HFFc6 (cell line): ENCODE measurements around the gene SBNO2. TPM values are rescaled to one million over a fixed set of nuclear protein-coding genes. Genes with fewer than 3 reads are reported as not detected.
A peak's percentile ranks its signal among the peaks of the same experiment; 100 is the strongest.

ENCODE experiments used
- DNase-seq: peaks from one replicate; pipeline ENCODE4 v3.0.0-alpha.2; 2018
- H3K27ac Mint-ChIP-seq: 2 replicates; pipeline ENCODE4 v1.8.0; 2020; ENCODE audit warnings: mild to moderate bottlenecking, mixed read lengths
- H3K27me3 Mint-ChIP-seq: 2 replicates; pipeline ENCODE4 v1.8.0; 2021; ENCODE audit warnings: mild to moderate bottlenecking, moderate library complexity, mixed read lengths; ENCODE audit not compliant: insufficient read depth
- H3K36me3 Mint-ChIP-seq: 2 replicates; pipeline ENCODE4 v1.8.0; 2021; ENCODE audit warnings: low read depth, mixed read lengths
- H3K4me1 Mint-ChIP-seq: 2 replicates; pipeline ENCODE4 v1.8.0; 2020; ENCODE audit warnings: low read depth, mixed read lengths
- H3K4me3 Mint-ChIP-seq: 2 replicates; pipeline ENCODE4 v1.8.0; 2020; ENCODE audit warnings: mild to moderate bottlenecking, moderate library complexity, mixed read lengths
- H3K9me3 Mint-ChIP-seq: 2 replicates; pipeline ENCODE4 v1.8.0; 2020; ENCODE audit warnings: mild to moderate bottlenecking, mixed read lengths
- CTCF ChIP-seq: fragments of 200-600 bp; sonication (generic); IDR thresholded peaks from 2 replicates; pipeline ENCODE4 v1.5.0; 2021; ENCODE audit warnings: antibody characterized with exemption, mild to moderate bottlenecking
- total RNA-seq, 6 experiments: library from RNA; stranded (reverse); fragmentation: NEBNext Ultra II Directional; extraction: Animal tissue kit (Norgen Biotek cat#: 25700); gene quantifications; 2 replicates in 1 of 6; 3 replicates in 5 of 6; pipeline ENCODE4 v1.2.3, GENCODE V29; 2021

SBNO2 gene
- total RNA-seq, 6 experiments from 2014 or later, result 33.7 to 49.8 (median 41.5) TPM

- no peak overlapping the region for H3K4me3 Mint-ChIP-seq
- peak overlapping the region; percentile 82 for H3K27ac Mint-ChIP-seq
- no peaks in the 10 kb centered on the region for H3K36me3 Mint-ChIP-seq
- no peak for TF ChIP-seq CTCF
- no peaks in the 10 kb centered on the region for H3K4me1 Mint-ChIP-seq
- no peak for DNase-seq
- H3K27me3 Mint-ChIP-seq, result no peaks in the 10 kb centered on the region
- H3K9me3 Mint-ChIP-seq, result no peaks in the 10 kb centered on the region
Measured at GRCh38 chr19:1155352-1156304, 18.4 kb downstream of the SBNO2 start.

- Mint-ChIP-seq H3K4me3 (no peak overlapping the region), H3K4me1 (no peaks in the 10 kb centered on the region), H3K36me3 (no peaks in the 10 kb centered on the region), H3K9me3 (no peaks in the 10 kb centered on the region), H3K27me3 (no peaks in the 10 kb centered on the region), H3K27ac (peak overlapping the region; percentile 82)
- peak; percentile 12; the same call in 1 of the 2 replicates for TF ChIP-seq CTCF
- peak; percentile 83 for DNase-seq
Measured at GRCh38 chr19:1154731-1155351, 19.2 kb downstream of the SBNO2 start.

GRCh38 chr19:1153891-1154730 is 20.0 kb downstream of the SBNO2 start:
- Mint-ChIP-seq H3K4me1 (no peaks in the 10 kb centered on the region), H3K27ac (peak overlapping the region; percentile 42), H3K9me3 (no peaks in the 10 kb centered on the region), H3K36me3 (no peaks in the 10 kb centered on the region), H3K27me3 (no peaks in the 10 kb centered on the region), H3K4me3 (no peak overlapping the region)
- TF ChIP-seq CTCF, result no peak
- DNase-seq, result no peak

- H3K9me3 Mint-ChIP-seq, result no peaks in the 10 kb centered on the region
- H3K27ac Mint-ChIP-seq, result no peak overlapping the region
- H3K4me3 Mint-ChIP-seq, result no peak overlapping the region
- H3K4me1 Mint-ChIP-seq, result no peaks in the 10 kb centered on the region
- no peaks in the 10 kb centered on the region for H3K27me3 Mint-ChIP-seq
- no peaks in the 10 kb centered on the region for H3K36me3 Mint-ChIP-seq
- DNase-seq, result no peak
- TF ChIP-seq CTCF, result no peak
Measured at GRCh38 chr19:1151917-1152587, 22.0 kb downstream of the SBNO2 start.
